Parathyroid adenoma (tissue), 2 donors: ENCODE measurements around the gene BRAT1.

Experiments
- H2AFZ ChIP-seq: fragments of 300-600 bp; sonication (generic); one replicate; pipeline ENCODE4 v1.7.0; 2017; ENCODE audit warnings: antibody characterized with exemption, mild to moderate bottlenecking
- H3K27ac ChIP-seq: fragments of 300-600 bp; sonication (generic); one replicate; pipeline ENCODE4 v1.7.0; 2017
- H3K27me3 ChIP-seq: fragments of 300-600 bp; sonication (generic); one replicate; pipeline ENCODE4 v1.7.0; 2017; ENCODE audit warnings: low read length; ENCODE audit not compliant: control insufficient read depth, insufficient read depth
- H3K36me3 ChIP-seq: fragments of 300-600 bp; sonication (generic); one replicate; pipeline ENCODE4 v1.7.0; 2017; ENCODE audit warnings: low read length; ENCODE audit not compliant: control insufficient read depth, insufficient read depth
- H3K4me1 ChIP-seq: fragments of 300-600 bp; sonication (generic); one replicate; pipeline ENCODE4 v1.7.0; 2017; ENCODE audit warnings: control low read depth
- H3K4me2 ChIP-seq: fragments of 300-600 bp; sonication (generic); one replicate; pipeline ENCODE4 v1.7.0; 2017; ENCODE audit warnings: low read length
- H3K4me3 ChIP-seq: fragments of 300-600 bp; sonication (generic); one replicate; pipeline ENCODE4 v1.7.0; 2017; ENCODE audit warnings: low read depth, low read length
- H3K79me2 ChIP-seq: fragments of 300-600 bp; sonication (generic); one replicate; pipeline ENCODE4 v1.7.0; 2017; ENCODE audit warnings: control low read depth
- H3K9ac ChIP-seq: fragments of 300-600 bp; sonication (generic); one replicate; pipeline ENCODE4 v1.7.0; 2017; ENCODE audit warnings: mild to moderate bottlenecking
- H3K9me3 ChIP-seq: fragments of 300-600 bp; sonication (generic); one replicate; pipeline ENCODE4 v1.7.0; 2017; ENCODE audit warnings: low read length; ENCODE audit not compliant: control insufficient read depth
- CTCF ChIP-seq: fragments of 300-600 bp; sonication (generic); IDR thresholded peaks from one replicate; pipeline ENCODE4 v1.7.0; 2017; ENCODE audit warnings: antibody characterized with exemption, mild to moderate bottlenecking
- donor health status: primary hyperparathyroidism.

The BRAT1 gene

GRCh38 chr7:2507208-2507916, 48.0 kb downstream of the BRAT1 start:
- Histone ChIP-seq H3K9me3 (no peaks in the 10 kb centered on the region), H3K79me2 (no peaks in the 10 kb centered on the region), H3K36me3 (no peaks in the 10 kb centered on the region), H3K27me3 (no peaks in the 10 kb centered on the region), H3K4me1 (no peaks in the 10 kb centered on the region), H3K4me3 (no peak overlapping the region), H3K27ac (no peak overlapping the region), H2AFZ (no peak overlapping the region), H3K9ac (no peak overlapping the region), H3K4me2 (no peak overlapping the region)
- TF ChIP-seq CTCF = no peak

- Histone ChIP-seq H3K79me2 (no peaks in the 10 kb centered on the region), H3K27me3 (no peaks in the 10 kb centered on the region), H3K4me2 (no peak overlapping the region), H3K27ac (no peak overlapping the region), H2AFZ (no peak overlapping the region), H3K9ac (no peak overlapping the region), H3K4me3 (no peak overlapping the region), H3K4me1 (no peaks in the 10 kb centered on the region), H3K9me3 (no peaks in the 10 kb centered on the region), H3K36me3 (no peaks in the 10 kb centered on the region)
- no peak for TF ChIP-seq CTCF
Measured at GRCh38 chr7:2505401-2505800, 49.9 kb downstream of the BRAT1 start.

GRCh38 chr7:2504889-2505375, 50.4 kb downstream of the BRAT1 start:
- no peak for TF ChIP-seq CTCF
- H3K27ac ChIP-seq = no peak overlapping the region
- H3K79me2 ChIP-seq = no peaks in the 10 kb centered on the region
- H3K36me3 ChIP-seq = no peaks in the 10 kb centered on the region
- H2AFZ ChIP-seq = no peak overlapping the region
- no peaks in the 10 kb centered on the region for H3K4me1 ChIP-seq
- H3K27me3 ChIP-seq = no peaks in the 10 kb centered on the region
- no peak overlapping the region for H3K4me2 ChIP-seq
- H3K9ac ChIP-seq = no peak overlapping the region
- H3K4me3 ChIP-seq = no peak overlapping the region
- no peaks in the 10 kb centered on the region for H3K9me3 ChIP-seq

GRCh38 chr7:2504128-2504888, 51.0 kb downstream of the BRAT1 start:
- TF ChIP-seq CTCF = no peak
- Histone ChIP-seq H3K4me1 (no peaks in the 10 kb centered on the region), H3K36me3 (no peaks in the 10 kb centered on the region), H3K9ac (no peak overlapping the region), H3K79me2 (no peaks in the 10 kb centered on the region), H2AFZ (no peak overlapping the region), H3K27ac (no peak overlapping the region), H3K4me3 (no peak overlapping the region), H3K9me3 (no peaks in the 10 kb centered on the region), H3K4me2 (no peak overlapping the region), H3K27me3 (no peaks in the 10 kb centered on the region)
